Fibroblast of lung (primary cell): ENCODE data around the gene OR4D6. TPM values are rescaled to one million over a fixed set of nuclear protein-coding genes. Genes with fewer than 3 reads are reported as not detected.

Experiments
- DNase-seq, 2 donors: peaks; one replicate each; pipeline versions ENCODE4 v3.0.0 to v3.0.0-alpha.2; 2010; ENCODE audit warnings: low read depth in 2 of 2
- H2AFZ ChIP-seq: 2 replicates; pipeline ENCODE4 v1.5.1; 2012; ENCODE audit warnings: low read length, control low read depth, inconsistent platforms
- H3K27ac ChIP-seq: 2 replicates; pipeline ENCODE4 v1.5.1; 2011; ENCODE audit warnings: low read length, control low read depth; ENCODE audit not compliant: insufficient read depth
- H3K27me3 ChIP-seq: 2 replicates; pipeline ENCODE4 v1.5.1; 2011; ENCODE audit warnings: mild to moderate bottlenecking, low read length; ENCODE audit not compliant: control insufficient read depth, insufficient read depth
- H3K36me3 ChIP-seq: 2 replicates; pipeline ENCODE4 v1.5.1; 2011; ENCODE audit warnings: low read length; ENCODE audit not compliant: control insufficient read depth, insufficient read depth
- H3K4me1 ChIP-seq: 2 replicates; pipeline ENCODE4 v1.5.1; 2011; ENCODE audit warnings: low read length; ENCODE audit not compliant: control insufficient read depth, insufficient read depth; ENCODE audit errors: extremely low read depth
- H3K4me2 ChIP-seq: 2 replicates; pipeline ENCODE4 v1.5.1; 2011; ENCODE audit warnings: low read length, control low read depth; ENCODE audit not compliant: insufficient read depth; ENCODE audit errors: extremely low read depth
- H3K4me3 ChIP-seq, 4 experiments: fragments of 200-600 bp in 1 of 4; sonication (generic) in 1 of 4; replicated peaks in 1 of 4; 2 replicates each; pipeline ENCODE4 v1.5.1; 2011 to 2016; ENCODE audit warnings: low read length in 4 of 4, low read depth in 3 of 4, mild to moderate bottlenecking in 3 of 4, control low read depth in 2 of 4, inconsistent platforms in 1 of 4, mixed read lengths in 1 of 4; ENCODE audit not compliant: insufficient read depth in 1 of 4; ENCODE audit errors: control extremely low read depth in 1 of 4
- H3K79me2 ChIP-seq: 2 replicates; pipeline ENCODE4 v1.5.1; 2012; ENCODE audit warnings: mild to moderate bottlenecking, low read length, inconsistent platforms; ENCODE audit not compliant: control insufficient read depth, insufficient read depth
- H3K9ac ChIP-seq: 2 replicates; pipeline ENCODE4 v1.5.1; 2011; ENCODE audit warnings: mild to moderate bottlenecking, low read length, control low read depth; ENCODE audit not compliant: insufficient read depth
- H3K9me3 ChIP-seq: 2 replicates; pipeline ENCODE4 v1.5.1; 2012; ENCODE audit warnings: low read depth, low read length; ENCODE audit not compliant: control insufficient read depth, insufficient read depth
- H4K20me1 ChIP-seq: 2 replicates; pipeline ENCODE4 v1.5.1; 2011; ENCODE audit warnings: low read length; ENCODE audit not compliant: control insufficient read depth, insufficient read depth; ENCODE audit errors: extremely low read depth
- EZH2 ChIP-seq: IDR thresholded peaks from 2 replicates; pipeline ENCODE4 v1.5.1; 2012; ENCODE audit warnings: low read length, control low read depth, mild to moderate bottlenecking; ENCODE audit errors: missing control alignments
- polyA plus RNA-seq, 2 donors: library from polyadenylated mRNA; depleted of rRNA in 1 of 2; stranded (reverse) in 1 of 2; unstranded in 1 of 2; fragments of >200 nt; gene quantifications; 2 replicates each; pipeline ENCODE4 v1.2.1, GENCODE V29; 2011 to 2012; ENCODE audit warnings: missing spikeins in 1 of 2
- total RNA-seq: library from RNA; depleted of rRNA; stranded (reverse); fragments of >200 nt; gene quantifications from 2 replicates; pipeline ENCODE4 v1.2.1, GENCODE V29; 2014
- TF ChIP-seq, protein P1 (sequence below), 2 donors: IDR thresholded peaks in 1 of 2; conservative IDR thresholded peaks in 1 of 2; 1 replicate in 1 of 2; 2 replicates in 1 of 2; pipeline ENCODE4 v1.5.1; 2011 to 2012; ENCODE audit warnings: low read length in 2 of 2, control low read depth in 1 of 2, inconsistent platforms in 1 of 2, low read depth in 1 of 2, mild to moderate bottlenecking in 1 of 2

OR4D6 gene
- total and polyA plus RNA-seq, 2 donors (not counting 1 experiment from before 2014, with no cell fraction given): not detected

DNA sequence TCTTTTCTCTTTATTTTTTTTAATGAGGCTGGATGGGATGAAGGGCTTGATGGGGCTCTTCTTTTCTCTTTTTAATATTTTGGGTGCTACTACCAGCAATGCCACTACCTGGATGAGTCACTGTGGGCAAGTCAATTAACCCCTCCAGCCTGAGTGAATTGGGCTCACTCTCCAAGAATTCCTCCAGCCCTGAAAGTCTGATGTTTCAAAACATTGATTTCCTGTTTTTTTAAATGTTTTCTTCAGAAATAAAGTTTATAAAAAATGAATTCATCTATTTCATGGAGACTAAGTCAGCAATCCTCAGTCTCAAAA, 29.7 kb upstream of the OR4D6 start:
- no peaks in the 10 kb centered on the region for H3K9me3 ChIP-seq
- H3K27me3 ChIP-seq: no peaks in the 10 kb centered on the region
- no peak overlapping the region for H3K9ac ChIP-seq
- no peaks in the 10 kb centered on the region for H3K4me1 ChIP-seq
- no peak overlapping the region for H3K4me3 ChIP-seq
- H3K79me2 ChIP-seq: no peaks in the 10 kb centered on the region
- DNase-seq: no peak
- no peaks in the 10 kb centered on the region for H4K20me1 ChIP-seq
- H3K27ac ChIP-seq: no peak overlapping the region
- H3K4me2 ChIP-seq: no peak overlapping the region
- H2AFZ ChIP-seq: no peak overlapping the region
- H3K36me3 ChIP-seq: no peaks in the 10 kb centered on the region
- TF ChIP-seq EZH2: no peak
- TF ChIP-seq, protein P1, sequence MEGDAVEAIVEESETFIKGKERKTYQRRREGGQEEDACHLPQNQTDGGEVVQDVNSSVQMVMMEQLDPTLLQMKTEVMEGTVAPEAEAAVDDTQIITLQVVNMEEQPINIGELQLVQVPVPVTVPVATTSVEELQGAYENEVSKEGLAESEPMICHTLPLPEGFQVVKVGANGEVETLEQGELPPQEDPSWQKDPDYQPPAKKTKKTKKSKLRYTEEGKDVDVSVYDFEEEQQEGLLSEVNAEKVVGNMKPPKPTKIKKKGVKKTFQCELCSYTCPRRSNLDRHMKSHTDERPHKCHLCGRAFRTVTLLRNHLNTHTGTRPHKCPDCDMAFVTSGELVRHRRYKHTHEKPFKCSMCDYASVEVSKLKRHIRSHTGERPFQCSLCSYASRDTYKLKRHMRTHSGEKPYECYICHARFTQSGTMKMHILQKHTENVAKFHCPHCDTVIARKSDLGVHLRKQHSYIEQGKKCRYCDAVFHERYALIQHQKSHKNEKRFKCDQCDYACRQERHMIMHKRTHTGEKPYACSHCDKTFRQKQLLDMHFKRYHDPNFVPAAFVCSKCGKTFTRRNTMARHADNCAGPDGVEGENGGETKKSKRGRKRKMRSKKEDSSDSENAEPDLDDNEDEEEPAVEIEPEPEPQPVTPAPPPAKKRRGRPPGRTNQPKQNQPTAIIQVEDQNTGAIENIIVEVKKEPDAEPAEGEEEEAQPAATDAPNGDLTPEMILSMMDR (conservative IDR thresholded peaks at IDR 0.05 in 1 of 2, IDR thresholded peaks at IDR 0.05 in 1 of 2; ENCODE audit: low read depth in 1 of 2, low read length in 2 of 2): no peak

DNA sequence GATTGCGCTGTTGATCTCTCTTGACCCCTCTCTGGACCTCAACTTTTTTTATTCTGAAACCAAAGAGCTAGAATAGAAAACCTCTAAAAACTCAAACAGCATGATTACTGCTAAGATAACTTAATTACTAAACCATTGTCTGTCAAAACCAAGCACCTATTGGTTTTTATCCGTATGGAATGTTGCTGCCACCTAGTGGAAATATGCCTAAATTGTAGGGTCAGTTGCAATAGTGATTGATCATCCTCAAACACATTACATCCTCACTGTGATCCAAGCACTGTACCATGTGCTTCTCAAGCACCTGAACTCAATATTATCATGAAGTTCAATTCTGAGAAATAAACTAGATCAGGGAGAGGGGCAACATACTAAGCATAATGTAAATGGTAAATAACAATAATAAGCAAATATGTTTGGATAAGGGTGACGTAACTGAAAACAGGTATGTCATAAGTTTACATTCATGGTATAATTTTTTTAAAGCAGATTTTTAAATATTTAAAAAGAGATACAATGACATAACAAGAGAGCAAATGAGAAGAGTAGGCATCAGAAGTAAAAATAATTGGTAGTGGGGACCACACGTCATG, 26.7 kb upstream of the OR4D6 start:
- Histone ChIP-seq H3K27me3 (no peaks in the 10 kb centered on the region), H2AFZ (no peak overlapping the region), H3K4me2 (no peak overlapping the region), H3K36me3 (no peaks in the 10 kb centered on the region), H3K4me3 (no peak overlapping the region), H4K20me1 (no peaks in the 10 kb centered on the region), H3K27ac (no peak overlapping the region), H3K9ac (no peak overlapping the region), H3K79me2 (no peaks in the 10 kb centered on the region), H3K9me3 (no peaks in the 10 kb centered on the region), H3K4me1 (no peaks in the 10 kb centered on the region)
- TF ChIP-seq EZH2: no peak
- TF ChIP-seq, protein P1 (conservative IDR thresholded peaks at IDR 0.05 in 1 of 2, IDR thresholded peaks at IDR 0.05 in 1 of 2; ENCODE audit: low read depth in 1 of 2, low read length in 2 of 2): peak; percentile 72 to 81
- DNase-seq: peak; percentile 22 to 53

DNA sequence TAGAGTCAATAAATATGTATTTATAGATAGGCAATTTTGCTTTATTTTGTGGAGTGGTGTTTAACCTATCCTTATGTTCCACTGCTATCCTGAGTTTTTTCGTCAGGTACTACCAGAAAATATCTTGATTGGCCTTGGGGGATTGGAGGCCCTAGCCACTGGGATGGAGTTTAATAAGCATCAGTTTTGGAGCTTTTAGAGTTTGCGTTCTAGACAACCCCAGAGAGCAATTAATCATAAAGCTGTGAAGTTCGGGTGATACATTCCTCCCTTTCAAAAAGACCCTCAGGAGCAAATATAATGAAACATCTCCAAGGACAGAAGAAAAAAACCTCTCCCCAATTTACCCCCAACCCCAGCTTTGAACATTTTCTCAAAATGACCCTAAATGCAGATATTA, 20.6 kb upstream of the OR4D6 start, which contains the start of gene OR5A1:
Gene OR5A1 (plus strand): TSS at position 301 of the 400 bp plus-strand sequence. CDS start 6,700 bp downstream, outside the sequence.
- no peaks in the 10 kb centered on the region for H3K4me1 ChIP-seq
- H3K79me2 ChIP-seq: no peaks in the 10 kb centered on the region
- no peak for TF ChIP-seq EZH2
- TF ChIP-seq, protein P1 (conservative IDR thresholded peaks at IDR 0.05 in 1 of 2, IDR thresholded peaks at IDR 0.05 in 1 of 2; ENCODE audit: low read depth in 1 of 2, low read length in 2 of 2): no peak
- no peaks in the 10 kb centered on the region for H4K20me1 ChIP-seq
- H2AFZ ChIP-seq: no peak within 1 kb of the TSS
- no peak within 1 kb of the TSS for H3K27ac ChIP-seq
- no peaks in the 10 kb centered on the region for H3K36me3 ChIP-seq
- H3K9ac ChIP-seq: no peak within 1 kb of the TSS
- no peaks in the 10 kb centered on the region for H3K27me3 ChIP-seq
- H3K4me2 ChIP-seq: no peak within 1 kb of the TSS
- no peak for DNase-seq
- no peak within 1 kb of the TSS for H3K4me3 ChIP-seq
- H3K9me3 ChIP-seq: no peaks in the 10 kb centered on the region
